ENCODE measurements around the gene TSC22D2.

- TF ChIP-seq POLR2A (IDR thresholded peaks at IDR 0.05) (no peak), CTCF (IDR thresholded peaks at IDR 0.05) (no peak), POLR2AphosphoS5 (IDR thresholded peaks at IDR 0.05) (no peak)
Observed at GRCh38 chr3:150378301-150378748, 29.8 kb upstream of the TSC22D2 start.

Measured in breast epithelium (tissue), 3 donors.